Heart left ventricle (tissue), 13 donors: ENCODE data around the gene UMODL1.

Experiments used
- CTCF ChIP-seq, 12 donors: fragments of 200-600 bp; sonication (generic) in 4 of 12; IDR thresholded peaks; one replicate each; pipeline versions ENCODE4 v1.5.0 to v1.8.0; 2018 to 2022; ENCODE audit warnings: antibody characterized with exemption in 12 of 12, mild to moderate bottlenecking in 5 of 12
- POLR2A ChIP-seq, 2 donors: fragments of 450-650 bp; IDR thresholded peaks; one replicate each; pipeline ENCODE4 v1.6.1; 2017; ENCODE audit warnings: antibody characterized with exemption in 2 of 2, mild to moderate bottlenecking in 2 of 2, moderate library complexity in 2 of 2
- donor health status: ischemic (EF 13 %, LVEDD 7.1; RV severe dilation, severe dysfunction).
- donor health status: DM: no; HTN: yes; CAD: no.
- donor health status: DM: no; HTN: no; CAD: no.
- donor health status: ischemic (EF 25% LVEDD 6.9; RV normal size, moderate dysfunction).
- donor health status: ischemic (EF 25% LVEDD 5.7; RV mildly dilated, moderate dysfunction).
- donor health status: ischemic (EF 35%, LVEDD 5.7; RV mildly dilated, moderate dysfunction).
- donor health status: nonischemic (EF 11% LVEDD 7.7; RV severe dilation, severe dysfunction).
- donor health status: DM: yes; HTN: yes; CAD: no.
- donor health status: PGD.
- donor health status: ischemic (EF 29% LVEDD 5.4; RV normal size, mild dysfunction).
- donor health status: nonischemic (EF 23%, LVEDD 6.1; RV moderate dilation, normal function).

- TF ChIP-seq CTCF (IDR thresholded peaks at IDR 0.05) (no peak), POLR2A (IDR thresholded peaks at IDR 0.05) (no peak)
These were observed 47.1 kb downstream of the UMODL1 start for GRCh38 chr21:42117967-42118780.
